NCI-H2081 treated with DMSO at 0.1 percent for 48 hours (cell line): ENCODE results near the gene DDAH1.

ENCODE experiments used
- DNase-seq: peaks from one replicate; lab custom pipeline; 2025; lab: John Stamatoyannopoulos, UW

The DDAH1 gene

DNA sequence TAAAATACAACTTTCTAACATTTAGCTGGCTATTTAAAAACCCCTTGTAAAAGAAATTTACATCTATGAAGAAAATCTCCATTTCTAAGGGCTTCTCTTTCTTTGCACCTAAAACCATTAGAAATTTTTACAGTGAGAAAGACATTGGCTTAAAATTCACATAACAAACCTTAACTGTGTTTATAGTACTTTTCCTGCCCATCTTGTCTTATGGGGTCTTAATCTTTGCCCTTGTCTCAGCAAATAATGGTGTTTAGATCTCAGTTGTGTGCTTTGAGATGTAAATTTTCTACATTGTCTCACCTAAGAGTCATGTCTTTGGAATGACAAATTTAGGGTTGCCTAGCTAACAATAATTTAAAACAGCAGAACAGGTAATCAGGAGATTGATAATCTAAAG lies 71.5 kb downstream of the DDAH1 start:
- DNase-seq: no peak

DNA sequence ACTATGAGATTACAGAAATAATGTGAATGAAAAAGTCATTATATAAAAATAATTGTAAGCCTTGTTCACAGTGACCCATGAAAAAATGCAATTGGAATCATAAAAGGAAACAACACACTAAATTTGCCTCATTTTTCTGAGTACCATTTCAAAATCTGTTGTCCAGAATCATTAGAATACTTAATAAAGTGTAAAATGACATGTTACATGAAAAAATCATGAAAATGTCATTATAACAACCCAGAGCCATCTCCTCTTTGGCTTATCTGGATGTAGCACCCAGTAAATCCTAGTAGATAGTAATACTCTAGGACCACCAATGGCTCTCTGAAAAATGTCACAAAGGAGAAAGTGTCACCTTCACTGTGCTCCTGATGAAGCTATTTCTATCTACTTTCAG lies 76.5 kb downstream of the DDAH1 start:
- no peak for DNase-seq

DNA sequence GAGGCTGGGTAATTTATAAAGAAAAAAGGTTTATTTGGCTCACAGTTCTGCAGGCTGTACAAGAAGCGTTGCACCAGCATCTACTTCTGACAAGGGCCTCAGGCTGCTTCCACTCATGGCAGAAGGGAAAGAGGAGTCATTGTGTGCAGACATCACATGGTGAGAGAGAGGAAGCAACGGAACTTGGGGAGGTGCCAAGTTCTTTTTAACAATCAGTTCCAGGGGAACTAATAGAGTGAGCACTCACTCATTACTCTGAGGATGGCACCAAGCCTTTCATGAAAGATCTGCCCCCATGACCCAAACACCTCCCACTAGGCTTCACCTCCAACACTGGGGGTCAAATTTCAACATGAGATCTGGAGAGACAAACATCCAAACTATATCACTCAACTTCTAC lies 77.2 kb downstream of the DDAH1 start:
- no peak for DNase-seq

DNA sequence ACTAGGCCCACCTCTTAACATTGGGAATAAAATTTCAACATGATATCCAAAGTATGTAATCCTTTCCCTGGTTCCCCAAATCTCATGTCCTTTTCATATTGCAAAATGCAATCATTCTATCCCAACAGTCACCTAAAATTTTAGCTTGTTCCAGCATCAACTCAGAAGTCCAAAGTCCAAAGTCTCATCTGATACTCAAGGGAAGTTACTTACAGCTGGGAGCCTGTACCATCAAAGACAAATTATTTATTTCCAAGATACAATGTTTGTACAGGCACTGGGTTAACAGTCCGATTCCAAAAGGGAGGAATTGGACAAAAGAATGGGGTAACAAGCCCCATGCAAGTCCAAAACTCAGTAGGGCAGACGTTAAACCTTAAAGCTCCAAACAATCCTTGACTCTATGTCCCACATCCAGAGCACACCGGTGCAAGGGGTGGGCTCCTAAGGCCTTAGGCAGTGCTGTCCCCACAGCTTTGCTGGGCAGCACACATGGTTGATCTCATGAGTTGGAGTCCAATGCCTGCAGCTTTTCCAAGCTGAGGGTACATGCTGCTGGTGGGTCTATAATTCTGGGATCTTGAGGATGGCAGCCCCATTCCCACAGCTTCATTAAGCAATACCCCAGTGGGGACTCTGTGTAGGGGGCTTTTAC lies 78.8 kb downstream of the DDAH1 start:
- DNase-seq: no peak

DNA sequence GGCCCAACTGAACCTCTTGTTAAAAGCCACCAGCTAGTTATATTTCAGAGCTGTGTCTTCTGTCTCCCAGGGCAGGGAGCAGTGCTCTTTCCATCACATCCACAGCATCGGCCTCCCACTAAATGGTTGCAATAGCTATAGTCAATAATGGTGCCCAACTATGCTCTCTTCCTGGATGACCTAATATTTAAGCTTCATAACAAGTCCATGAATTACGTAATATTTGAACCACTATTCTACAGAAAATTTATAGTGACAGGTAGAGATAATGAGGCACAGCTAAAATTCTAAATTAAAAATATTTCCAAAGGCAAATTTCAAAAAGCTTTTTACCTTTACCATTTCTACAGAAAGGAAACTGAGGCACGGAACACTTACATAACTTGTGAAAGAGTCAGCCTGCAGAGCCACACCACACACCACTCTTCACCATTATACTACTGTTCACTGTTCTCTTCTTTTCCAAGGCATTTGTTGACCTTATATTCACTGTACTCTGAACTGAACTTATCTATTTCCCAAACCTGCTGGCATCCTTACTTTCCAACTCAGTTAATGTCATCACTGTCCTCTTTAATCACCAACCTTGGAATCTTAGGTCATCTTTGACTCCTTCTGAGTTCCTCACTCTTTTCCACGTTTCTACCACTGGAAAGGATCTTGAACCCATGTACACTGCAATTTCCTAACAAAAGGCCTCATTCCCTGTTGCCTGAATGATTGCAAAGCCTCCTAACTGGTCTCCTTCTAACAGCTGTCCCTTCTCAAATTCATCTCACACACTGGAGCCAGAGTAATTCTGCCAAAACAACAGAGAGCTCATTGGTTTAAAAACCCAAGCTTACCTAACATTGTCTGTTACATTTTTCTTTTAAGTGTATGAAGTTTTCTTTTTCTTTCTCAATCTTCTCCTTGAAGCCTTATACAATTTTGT lies 85.5 kb downstream of the DDAH1 start:
- no peak for DNase-seq

DNA sequence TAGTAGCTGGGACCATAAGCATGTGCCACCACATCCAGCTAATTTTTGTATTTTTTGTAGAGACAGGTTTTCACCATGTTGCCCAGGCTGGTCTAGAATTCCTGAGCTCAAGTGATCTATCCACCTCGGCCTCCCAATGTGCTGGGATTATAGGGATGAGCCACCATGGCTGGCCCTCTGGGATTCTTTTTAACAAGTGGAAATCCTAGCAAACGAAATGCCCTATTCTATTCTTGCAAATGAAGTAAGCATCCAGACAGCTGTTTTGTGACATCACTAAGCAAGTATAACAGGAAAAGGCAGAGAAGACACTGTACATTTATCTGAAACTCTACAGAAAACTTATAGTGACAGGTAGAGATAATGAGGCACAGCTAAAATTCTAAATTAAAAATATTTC lies 86.4 kb downstream of the DDAH1 start:
- no peak for DNase-seq

DNA sequence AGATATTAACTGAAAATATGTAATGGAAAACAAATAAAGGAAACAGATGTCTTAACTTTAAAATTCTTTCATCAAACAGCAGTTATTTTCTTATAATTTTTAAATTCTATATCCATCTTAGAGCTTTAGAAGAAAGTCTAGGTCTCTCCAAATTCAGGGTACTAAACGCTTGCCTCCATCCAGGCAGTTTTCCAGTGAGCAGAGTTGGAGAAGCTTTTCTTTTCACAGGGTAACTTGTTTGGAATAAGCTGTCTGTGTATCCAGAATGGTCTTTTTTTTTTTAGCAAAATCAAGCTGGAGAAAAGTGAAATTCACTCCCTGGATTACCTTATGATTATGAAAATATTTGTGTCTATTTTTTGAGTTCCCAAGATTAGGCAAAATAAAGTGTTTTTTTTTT lies 88.6 kb downstream of the DDAH1 start:
- no peak for DNase-seq

DNA sequence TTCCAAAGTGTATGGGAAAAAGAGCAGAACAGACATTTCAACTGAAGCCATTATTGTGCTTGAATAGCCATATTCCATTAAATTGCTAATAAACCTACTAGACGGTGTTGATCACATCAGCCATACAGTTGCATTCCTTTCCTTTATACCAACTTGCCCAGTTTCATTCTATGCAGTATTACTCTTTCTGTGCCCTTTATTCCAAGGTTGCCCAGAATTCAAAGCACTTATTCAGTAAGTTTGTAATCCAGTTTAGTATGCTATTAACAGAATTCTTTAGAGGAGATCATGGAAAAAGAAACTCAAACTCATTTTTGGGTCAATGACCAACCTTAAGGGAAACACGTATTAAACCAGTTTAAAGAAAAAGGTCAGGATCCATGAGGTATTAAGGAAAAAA lies 89.5 kb downstream of the DDAH1 start:
- DNase-seq: no peak

DNA sequence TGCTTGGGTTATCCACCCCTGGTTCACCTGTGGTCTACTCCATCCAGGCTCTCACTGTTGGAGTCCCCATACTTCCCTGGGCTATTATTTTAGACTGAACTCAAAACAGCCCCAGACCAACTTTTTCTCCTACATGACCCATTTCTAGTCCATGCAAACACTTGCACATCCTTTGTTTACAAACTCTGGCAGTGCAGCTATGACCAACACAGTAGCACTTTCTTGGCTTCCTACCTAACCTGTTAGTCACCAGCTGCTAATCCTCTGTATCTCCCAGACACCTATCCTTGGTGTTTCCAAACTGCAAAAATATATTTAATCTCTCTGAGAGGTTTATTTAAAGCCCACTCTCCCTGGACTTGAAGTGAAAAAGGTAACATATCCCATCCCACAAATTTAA lies 90.8 kb downstream of the DDAH1 start:
- DNase-seq: no peak

DNA sequence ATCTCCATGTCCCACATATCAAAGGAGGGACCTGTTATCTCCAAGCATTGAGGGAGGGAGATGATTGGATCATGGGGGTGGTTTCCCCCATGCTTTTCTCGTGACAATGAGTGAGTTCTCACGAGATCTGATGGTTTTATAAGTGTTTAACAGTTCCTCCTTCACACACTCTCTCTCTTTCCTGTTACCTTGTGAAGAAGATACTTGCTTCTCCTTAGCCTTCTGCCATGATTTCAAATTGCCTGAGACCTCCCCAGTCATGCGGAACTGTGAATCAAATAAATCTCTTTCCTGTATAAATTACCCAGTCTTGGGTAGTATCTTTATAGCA lies 91.6 kb downstream of the DDAH1 start:
- no peak for DNase-seq

DNA sequence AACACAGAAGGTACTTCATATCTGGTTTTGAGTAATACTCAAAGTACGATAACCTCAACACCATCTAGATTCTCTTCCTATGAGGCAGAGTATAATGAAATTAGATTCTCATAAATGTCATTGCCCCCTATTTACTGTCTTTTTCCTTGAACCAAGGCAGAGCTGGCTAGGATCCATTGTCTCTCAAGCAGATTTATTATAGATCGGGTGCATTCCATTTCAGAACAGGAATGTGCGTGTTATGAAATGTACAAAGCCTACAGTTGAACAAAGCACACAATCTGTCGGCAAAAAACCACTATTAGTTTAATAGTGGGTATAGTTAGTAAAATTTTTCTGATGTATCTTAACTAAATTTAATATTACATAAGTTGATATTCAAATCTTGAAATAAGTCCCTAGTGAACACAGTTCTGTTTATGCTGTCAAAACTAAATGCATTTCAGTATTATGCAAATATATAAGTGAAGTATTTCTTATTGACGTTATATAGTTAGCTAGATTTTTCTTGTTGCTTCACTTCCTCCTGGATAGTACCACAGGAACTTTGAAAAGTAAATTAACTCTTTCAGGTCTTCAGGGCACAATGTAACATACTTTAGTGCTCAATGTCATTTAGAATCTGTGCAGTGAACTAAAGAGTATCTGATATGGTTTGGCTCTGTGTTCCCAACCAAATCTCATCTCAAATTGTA lies 92.1 kb downstream of the DDAH1 start:
- DNase-seq: no peak

DNA sequence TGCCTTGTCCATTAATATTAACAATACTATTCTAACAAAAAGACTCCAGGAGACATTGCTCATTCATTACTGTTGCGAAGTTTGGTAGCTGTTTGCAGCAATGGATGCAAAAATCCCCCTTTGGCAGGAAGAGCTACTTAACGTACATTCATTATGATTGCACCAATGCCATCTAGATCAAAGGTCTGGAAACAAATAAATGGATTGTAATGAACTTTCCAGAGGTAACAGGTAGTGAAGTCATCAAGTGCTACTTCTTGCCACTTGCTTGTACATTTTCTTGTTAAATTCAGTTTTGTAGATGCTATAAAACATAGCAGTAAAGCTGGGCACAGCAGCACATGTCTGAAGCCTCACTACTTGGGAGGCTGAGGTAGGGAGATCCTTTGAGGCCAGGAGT lies 93.9 kb downstream of the DDAH1 start:
- no peak for DNase-seq

DNA sequence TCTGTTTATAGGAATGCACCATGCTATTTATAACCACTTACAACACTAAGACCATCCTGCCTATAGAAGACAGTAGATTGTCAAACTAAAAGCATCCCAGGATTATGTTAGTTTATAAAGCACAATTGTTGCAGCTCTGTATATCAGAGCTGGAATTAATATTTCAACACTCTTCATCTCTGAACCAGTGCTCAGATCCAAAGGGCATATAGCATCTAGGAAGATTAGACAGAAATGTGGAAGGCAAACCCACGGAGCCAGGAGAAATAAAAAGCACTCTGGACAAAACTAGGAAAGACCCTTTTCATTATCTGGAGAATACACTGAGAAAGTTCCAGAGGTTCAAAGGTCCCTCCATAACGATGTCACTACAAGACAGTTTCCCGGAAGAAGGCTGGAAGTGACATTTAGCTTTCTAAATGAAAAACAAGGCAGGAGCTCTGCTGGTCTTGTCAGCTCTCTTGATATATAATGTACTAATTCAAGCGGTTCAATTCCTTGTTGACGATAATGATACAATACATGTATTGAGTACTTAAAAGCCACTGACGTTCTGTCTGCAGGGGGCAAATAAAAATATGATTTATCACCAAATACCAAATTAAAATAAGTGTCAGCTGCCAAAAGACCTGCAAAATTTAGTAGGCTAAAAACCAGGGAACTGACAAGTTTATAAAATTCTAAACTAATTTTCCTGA lies 96.7 kb downstream of the DDAH1 start:
- DNase-seq: no peak

DNA sequence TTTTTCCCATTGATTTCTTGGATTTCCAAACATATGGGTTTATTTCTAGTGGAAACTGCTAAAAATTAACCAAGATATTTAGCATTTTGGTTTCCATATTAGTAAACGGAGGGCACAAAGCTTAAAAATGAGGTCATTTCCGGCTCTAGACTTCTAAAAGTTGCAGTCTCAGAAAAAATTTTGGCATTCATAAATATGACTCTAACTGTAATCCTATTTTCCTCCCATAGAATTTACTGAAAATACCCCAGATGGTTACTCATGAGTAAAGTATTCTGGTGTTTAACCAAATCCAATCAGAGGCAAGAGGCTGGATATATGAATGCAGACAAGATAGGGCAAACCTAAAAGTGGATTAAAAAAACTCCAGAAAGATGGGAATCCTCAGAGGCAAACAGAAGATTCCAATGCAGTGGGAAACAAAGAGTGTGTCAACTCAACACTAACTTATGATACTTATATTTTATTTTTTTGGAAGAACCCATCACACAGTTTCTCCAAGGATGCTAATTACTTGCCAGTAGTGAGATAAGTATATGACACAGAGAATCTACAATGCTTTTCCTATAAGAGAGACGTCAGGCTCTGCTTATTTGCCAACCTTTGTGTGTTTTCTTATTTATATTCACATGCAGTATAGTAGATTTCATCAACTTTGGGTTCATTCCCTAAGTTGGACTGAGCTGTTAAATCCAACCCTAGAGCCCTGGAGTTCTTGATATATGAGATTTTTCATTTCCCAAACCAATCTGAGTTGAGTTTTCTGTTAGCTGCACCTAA lies 98.4 kb downstream of the DDAH1 start:
- DNase-seq: no peak

DNA sequence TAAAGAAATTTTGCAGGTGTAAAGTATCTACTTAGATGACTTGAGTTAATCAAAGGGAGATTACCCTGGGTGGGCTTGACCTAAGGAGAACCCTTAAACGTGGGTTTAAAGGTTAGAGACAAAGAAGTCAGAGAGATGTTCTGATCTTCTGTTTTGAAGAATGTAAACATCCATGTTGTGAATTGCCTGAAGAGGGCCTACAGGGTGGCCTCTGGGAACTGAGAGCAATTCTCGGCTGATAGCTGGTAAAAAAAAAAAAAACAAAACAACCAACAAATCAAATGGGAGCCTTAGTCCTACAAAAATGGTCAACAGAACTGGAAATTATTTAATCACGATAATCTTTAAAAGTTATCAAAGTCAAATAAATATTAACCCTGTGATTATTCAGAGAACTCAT lies 99.1 kb downstream of the DDAH1 start:
- no peak for DNase-seq

DNA sequence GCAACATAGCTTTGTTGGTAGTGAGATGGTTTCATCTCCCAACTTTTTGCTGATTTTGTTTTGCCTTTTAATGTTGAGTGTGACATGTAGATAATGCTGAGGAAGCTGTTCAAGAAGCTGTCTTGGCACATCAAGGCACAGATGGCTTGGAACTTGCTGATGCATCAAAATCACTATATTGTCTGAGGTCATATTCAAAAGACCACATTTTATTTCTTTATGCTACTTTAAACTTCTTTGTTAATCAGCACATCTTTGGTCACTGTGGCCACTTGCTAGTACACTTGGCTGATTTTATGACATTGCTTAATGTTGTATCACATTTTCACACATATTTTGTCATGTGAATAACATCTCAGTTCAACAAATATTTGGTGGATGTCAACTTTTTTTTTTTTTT lies 101.4 kb downstream of the DDAH1 start:
- no peak for DNase-seq

DNA sequence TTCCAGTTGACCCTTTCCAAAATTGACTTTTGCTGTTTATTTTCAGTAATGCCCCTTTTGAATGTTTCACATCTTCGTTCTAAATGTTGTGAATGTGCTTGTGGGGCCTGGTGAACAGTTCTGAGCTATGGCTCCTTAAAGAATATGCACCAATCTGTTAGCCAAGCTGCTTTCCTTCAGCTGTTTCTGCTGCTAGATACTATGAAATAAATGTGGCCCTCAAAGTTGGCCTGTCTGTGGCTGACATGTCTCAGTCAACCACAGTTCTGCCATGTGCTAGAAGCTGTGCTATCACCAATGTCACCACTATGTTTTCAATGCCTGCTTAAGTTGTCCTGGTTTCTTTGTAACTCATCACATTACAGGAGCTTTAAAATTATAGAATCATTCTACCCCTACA lies 101.9 kb downstream of the DDAH1 start:
- DNase-seq: no peak

DNA sequence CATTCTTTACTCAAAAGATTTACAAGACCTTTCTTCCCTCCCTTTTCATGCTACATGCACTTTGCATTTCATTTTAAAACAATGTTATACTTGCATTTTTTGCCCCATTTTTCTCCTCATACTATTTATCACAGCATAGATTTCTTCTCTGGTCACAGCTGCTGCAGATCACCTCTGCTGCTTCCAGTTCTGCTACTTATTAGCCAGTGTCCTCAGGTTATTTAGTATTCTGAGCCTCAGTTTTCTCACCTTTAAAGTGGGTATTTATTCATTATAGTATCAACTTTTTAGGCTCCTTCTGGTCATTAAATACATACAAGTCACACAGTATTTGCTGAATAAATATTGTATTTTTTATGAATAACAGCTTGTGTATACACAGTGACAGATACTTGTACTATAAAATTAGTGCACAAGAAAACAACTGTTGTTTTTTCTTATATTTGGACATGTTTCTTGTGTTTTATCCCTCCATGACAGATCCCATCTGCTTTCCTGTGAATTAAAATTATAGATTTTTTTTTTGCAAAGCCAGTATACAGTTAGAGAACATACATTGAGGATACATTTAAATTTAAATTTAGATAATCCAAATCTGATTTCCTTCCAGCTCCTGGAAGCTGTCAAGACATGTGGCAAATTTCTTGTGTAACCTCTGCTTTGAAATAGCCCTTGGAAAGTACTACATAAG lies 103.2 kb downstream of the DDAH1 start:
- no peak for DNase-seq

DNA sequence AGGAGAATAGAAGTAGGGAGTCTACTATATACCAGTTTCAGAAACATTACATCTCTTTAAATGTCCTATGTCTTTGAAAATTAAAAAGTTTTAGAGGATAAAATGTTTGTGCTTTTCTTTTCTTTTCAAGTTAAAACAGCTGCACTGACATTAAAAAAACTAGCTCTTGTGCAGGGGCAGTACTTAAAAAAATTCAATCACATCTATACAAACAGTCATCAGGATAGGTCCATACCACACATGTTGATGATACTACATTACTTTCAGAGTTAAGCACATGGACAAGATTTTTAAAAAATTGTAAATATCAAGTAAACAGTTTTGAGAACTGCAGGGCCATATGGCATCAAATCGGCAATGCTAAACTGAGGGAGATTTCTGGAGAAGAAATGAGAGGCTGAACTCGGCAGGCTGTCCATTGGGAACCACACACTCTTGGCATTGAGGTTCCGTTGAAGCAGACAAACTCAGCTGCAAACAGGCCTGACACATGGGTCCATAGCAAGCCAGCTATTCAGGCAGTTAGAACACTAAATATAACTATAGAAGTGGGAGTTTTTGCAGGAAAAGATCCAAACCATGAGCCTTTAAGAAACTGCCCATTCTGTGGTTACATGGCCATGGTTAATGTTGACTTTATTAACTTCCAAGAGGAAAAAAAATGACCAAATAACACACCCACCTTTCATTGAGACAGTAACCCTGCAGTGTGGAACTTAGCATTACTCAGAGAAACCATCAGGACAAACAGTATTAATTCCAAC lies 104.0 kb downstream of the DDAH1 start:
- no peak for DNase-seq
